Trophoblast cell (in vitro differentiated cells and primary cell): ENCODE measurements around the gene CDK10.
"Not testable (repeated sequence)": the region's sequence is repeated elsewhere in the genome, so short reads cannot be mapped to it uniquely, and the experiment has no call there.

ENCODE experiments used
- DNase-seq, 2 donors: peaks; one replicate each; pipeline ENCODE4 v3.0.0-alpha.2; 2016
- H2AFZ ChIP-seq: 2 replicates; pipeline ENCODE4 v1.6.1; 2013; ENCODE audit warnings: low read length, moderate library complexity, mild to moderate bottlenecking; ENCODE audit not compliant: insufficient read depth, poor library complexity
- H2AK5ac ChIP-seq: 2 replicates; pipeline ENCODE4 v1.6.1; 2013; ENCODE audit warnings: mild to moderate bottlenecking, low read length
- H2BK120ac ChIP-seq: 2 replicates; pipeline ENCODE4 v1.6.1; 2013; ENCODE audit warnings: low read length, mild to moderate bottlenecking, moderate library complexity; ENCODE audit not compliant: insufficient read depth, poor library complexity
- H2BK12ac ChIP-seq: 2 replicates; pipeline ENCODE4 v1.6.1; 2013; ENCODE audit warnings: mild to moderate bottlenecking, low read length, moderate library complexity
- H2BK5ac ChIP-seq: 2 replicates; pipeline ENCODE4 v1.6.1; 2013; ENCODE audit warnings: low read length, low read depth, moderate library complexity, mild to moderate bottlenecking; ENCODE audit not compliant: poor library complexity
- H3K14ac ChIP-seq: 2 replicates; pipeline ENCODE4 v1.6.1; 2013; ENCODE audit warnings: mild to moderate bottlenecking, low read length
- H3K18ac ChIP-seq: 2 replicates; pipeline ENCODE4 v1.6.1; 2013; ENCODE audit warnings: mild to moderate bottlenecking, low read length
- H3K23ac ChIP-seq: 2 replicates; pipeline ENCODE4 v1.6.1; 2013; ENCODE audit warnings: low read length
- H3K27ac ChIP-seq: 2 replicates; pipeline ENCODE4 v1.5.1; 2013; ENCODE audit warnings: low read depth, mild to moderate bottlenecking, inconsistent platforms, low read length, moderate library complexity
- H3K27me3 ChIP-seq: 2 replicates; pipeline ENCODE4 v1.6.1; 2013; ENCODE audit warnings: inconsistent platforms, mild to moderate bottlenecking, low read length, moderate library complexity; ENCODE audit not compliant: insufficient read depth
- H3K36me3 ChIP-seq, 2 experiments: 1 replicate in 1 of 2; 2 replicates in 1 of 2; pipeline ENCODE4 v1.6.1; 2013; ENCODE audit warnings: low read length in 2 of 2, mild to moderate bottlenecking in 2 of 2, moderate library complexity in 1 of 2; ENCODE audit not compliant: insufficient read depth in 2 of 2, control insufficient read depth in 1 of 2
- H3K4ac ChIP-seq: 2 replicates; pipeline ENCODE4 v1.6.1; 2013; ENCODE audit warnings: low read depth, mild to moderate bottlenecking, low read length, moderate library complexity
- H3K4me1 ChIP-seq, 2 experiments: 1 replicate in 1 of 2; 2 replicates in 1 of 2; pipeline ENCODE4 v1.6.1; 2013; ENCODE audit warnings: low read length in 2 of 2, mild to moderate bottlenecking in 2 of 2, moderate library complexity in 1 of 2; ENCODE audit not compliant: insufficient read depth in 2 of 2, control insufficient read depth in 1 of 2
- H3K4me2 ChIP-seq: 2 replicates; pipeline ENCODE4 v1.6.1; 2013; ENCODE audit warnings: inconsistent platforms, mild to moderate bottlenecking, low read length, moderate library complexity
- H3K4me3 ChIP-seq: 2 replicates; pipeline ENCODE4 v1.5.1; 2013; ENCODE audit warnings: mild to moderate bottlenecking, low read depth, low read length, inconsistent platforms
- H3K79me1 ChIP-seq: one replicate; pipeline ENCODE4 v1.6.1; 2013; ENCODE audit warnings: low read length
- H3K79me2 ChIP-seq: 2 replicates; pipeline ENCODE4 v1.6.1; 2013; ENCODE audit warnings: low read length, mild to moderate bottlenecking; ENCODE audit not compliant: control insufficient read depth, insufficient read depth, poor library complexity
- H3K9ac ChIP-seq: 2 replicates; pipeline ENCODE4 v1.6.1; 2013; ENCODE audit warnings: mild to moderate bottlenecking, low read length
- H3K9me3 ChIP-seq: 2 replicates; pipeline ENCODE4 v1.6.1; 2013; ENCODE audit warnings: low read depth, mild to moderate bottlenecking, control low read depth, inconsistent platforms, low read length; ENCODE audit not compliant: insufficient read depth
- H4K12ac ChIP-seq: 2 replicates; pipeline ENCODE4 v1.6.1; 2013; ENCODE audit warnings: low read depth, mild to moderate bottlenecking, low read length, moderate library complexity
- H4K8ac ChIP-seq: 2 replicates; pipeline ENCODE4 v1.6.1; 2013; ENCODE audit warnings: low read depth, mild to moderate bottlenecking, low read length, moderate library complexity
- H4K91ac ChIP-seq: one replicate; pipeline ENCODE4 v1.6.1; 2013; ENCODE audit warnings: low read depth, mild to moderate bottlenecking, low read length, moderate library complexity
- WGBS: extraction: QIAGEN DNeasy Blood & Tissue Kit; methylation state at CpG from one replicate; pipeline ENCODE4 v1.1.7; 2013; ENCODE audit warnings: missing lambda C conversion rate; ENCODE audit not compliant: insufficient read length, insufficient coverage; ENCODE audit errors: extremely low coverage; 5-methylcytosine and 5-hydroxymethylcytosine counted together

CDK10 gene

GRCh38 chr16:89699629-89700099 is 13.2 kb downstream of the CDK10 start:
- Histone ChIP-seq H3K4me2 (peak overlapping the region; percentile 49), H3K4me1 (peaks cover 13 to 14% of the 10 kb centered on the region in 2 experiments), H3K79me1 (peaks cover 11% of the 10 kb centered on the region), H3K36me3 (peaks cover 31 to 35% of the 10 kb centered on the region in 2 experiments)
- H3K23ac ChIP-seq, H4K91ac ChIP-seq, H4K12ac ChIP-seq, H2BK12ac ChIP-seq, H3K79me2 ChIP-seq, H2BK120ac ChIP-seq, DNase-seq, H3K27ac ChIP-seq, H3K9ac ChIP-seq, H3K14ac ChIP-seq, H3K27me3 ChIP-seq, H3K4me3 ChIP-seq, H2AK5ac ChIP-seq, H3K4ac ChIP-seq, H2BK5ac ChIP-seq, H4K8ac ChIP-seq, H2AFZ ChIP-seq, H3K18ac ChIP-seq, H3K9me3 ChIP-seq: not testable (repeated sequence)
- WGBS, result no CpG with 5 or more reads among the region's 18 CpGs

DNA sequence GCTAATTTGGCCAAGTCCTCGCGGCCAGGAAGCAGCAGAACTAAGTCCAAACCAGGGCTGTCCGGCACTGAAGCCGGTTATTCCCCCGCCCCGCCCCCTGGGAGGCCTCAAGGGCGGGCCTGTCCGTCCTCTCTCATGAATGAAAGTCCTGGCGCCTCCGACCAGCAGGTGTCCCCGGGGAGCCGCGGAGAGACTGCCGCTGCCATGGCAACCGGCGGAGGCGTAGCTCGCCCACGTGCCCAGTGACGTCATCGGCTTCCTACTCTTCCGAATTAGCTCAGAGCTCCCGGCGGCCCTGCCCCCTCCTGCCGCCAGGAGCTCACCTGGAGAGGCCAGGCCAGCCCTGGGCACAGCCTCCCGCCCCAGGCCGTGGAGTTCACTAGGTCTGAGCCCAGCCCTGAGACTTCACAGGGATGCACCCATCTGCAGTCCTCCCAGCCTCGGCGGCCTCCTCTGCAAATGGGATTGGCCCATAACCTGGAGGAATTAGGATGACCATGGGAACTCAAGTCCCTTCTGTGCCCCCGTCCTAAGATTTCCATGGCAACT is 13.7 kb downstream of the CDK10 start:
- peak overlapping the region; percentile 89 for H3K4me2 ChIP-seq
- H3K36me3 ChIP-seq, result peaks cover 27 to 30% of the 10 kb centered on the region in 2 experiments
- H2BK120ac ChIP-seq, result no peak overlapping the region
- H2BK12ac ChIP-seq, result no peak overlapping the region
- no peak overlapping the region for H4K8ac ChIP-seq
- no peak overlapping the region for H4K12ac ChIP-seq
- no peaks in the 10 kb centered on the region for H3K9me3 ChIP-seq
- peaks cover 13 to 14% of the 10 kb centered on the region in 2 experiments for H3K4me1 ChIP-seq
- peak overlapping the region; percentile 53 for H4K91ac ChIP-seq
- peaks cover 2% of the 10 kb centered on the region for H3K79me2 ChIP-seq
- no peak overlapping the region for H3K9ac ChIP-seq
- H3K27me3 ChIP-seq, result no peaks in the 10 kb centered on the region
- H2BK5ac ChIP-seq, result no peak overlapping the region
- no peak overlapping the region for H3K23ac ChIP-seq
- peak overlapping the region; percentile 28 for H3K27ac ChIP-seq
- H3K79me1 ChIP-seq, result peaks cover 11% of the 10 kb centered on the region
- no peak overlapping the region for H2AK5ac ChIP-seq
- no peak overlapping the region for H3K14ac ChIP-seq
- no CpG with 5 or more reads among the region's 30 CpGs for WGBS
- peak overlapping the region; percentile 9 for H3K18ac ChIP-seq
- DNase-seq, result peak; percentile 100
- H3K4ac ChIP-seq, result no peak overlapping the region
- peak overlapping the region; percentile 80 for H3K4me3 ChIP-seq
- peak overlapping the region; percentile 19 for H2AFZ ChIP-seq

DNA sequence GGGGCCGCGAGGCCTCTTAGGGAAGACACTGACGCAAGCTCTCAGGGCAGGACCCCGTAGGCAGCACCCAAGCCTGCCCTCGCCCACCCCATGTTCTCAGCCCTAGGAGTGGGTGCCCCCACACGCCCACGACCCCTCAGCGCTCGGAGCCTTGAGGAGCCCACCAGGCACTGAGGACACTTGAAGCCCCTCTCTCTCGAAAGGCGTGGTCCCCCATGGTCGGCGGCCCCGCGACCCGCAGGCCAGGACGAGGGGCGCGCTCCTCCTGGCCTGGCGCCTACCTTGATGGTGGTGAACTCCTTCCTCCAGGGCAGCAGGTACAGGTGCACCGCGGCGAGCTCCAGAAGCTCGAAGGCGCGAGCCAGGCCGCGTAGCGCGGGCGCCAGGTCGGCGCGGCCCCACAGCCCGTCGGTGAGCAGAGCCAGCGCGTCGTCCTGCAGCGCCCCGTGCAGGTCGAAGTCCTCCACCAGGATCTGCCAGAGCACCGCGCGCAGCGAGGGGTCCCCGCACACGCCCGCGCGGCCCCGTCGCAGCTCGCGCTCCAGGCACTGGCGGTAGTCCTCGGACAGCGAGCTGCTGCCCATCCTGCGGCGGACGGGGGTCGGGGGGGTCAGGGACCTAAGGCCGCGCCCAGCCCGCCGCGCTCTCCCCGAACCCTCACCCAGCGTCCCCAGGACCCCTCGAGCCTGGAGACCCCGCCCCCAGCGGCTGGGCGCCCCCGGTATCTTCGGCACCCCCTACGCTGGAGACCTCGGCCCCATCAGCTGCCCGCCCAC is 14.3 kb downstream of the CDK10 start:
- H2AFZ ChIP-seq, result peak overlapping the region; percentile 19
- peak overlapping the region; percentile 28 for H3K27ac ChIP-seq
- H3K27me3 ChIP-seq, result no peaks in the 10 kb centered on the region
- H3K79me2 ChIP-seq, result peaks cover 2% of the 10 kb centered on the region
- H3K4ac ChIP-seq, result peak overlapping the region; percentile 1
- peak overlapping the region; percentile 57 for H3K14ac ChIP-seq
- H3K23ac ChIP-seq, result no peak overlapping the region
- H3K4me1 ChIP-seq, result peaks cover 13 to 14% of the 10 kb centered on the region in 2 experiments
- peak overlapping the region; percentile 53 for H4K91ac ChIP-seq
- H3K9ac ChIP-seq, result no peak overlapping the region
- no peak overlapping the region for H2BK12ac ChIP-seq
- peak overlapping the region; percentile 10 for H2BK120ac ChIP-seq
- H3K36me3 ChIP-seq, result peaks cover 20 to 23% of the 10 kb centered on the region in 2 experiments
- H4K12ac ChIP-seq, result peak overlapping the region; percentile 16
- H3K4me3 ChIP-seq, result peak overlapping the region; percentile 80
- no CpG with 5 or more reads among the region's 78 CpGs for WGBS
- H4K8ac ChIP-seq, result peak overlapping the region; percentile 63
- peak overlapping the region; percentile 89 for H3K4me2 ChIP-seq
- peak; percentile 74 to 75 for DNase-seq
- H3K79me1 ChIP-seq, result peaks cover 11% of the 10 kb centered on the region
- peak overlapping the region; percentile 9 for H3K18ac ChIP-seq
- no peaks in the 10 kb centered on the region for H3K9me3 ChIP-seq
- H2AK5ac ChIP-seq, result peak overlapping the region; percentile 61
- H2BK5ac ChIP-seq, result no peak overlapping the region

GRCh38 chr16:89701425-89702406 is 15.2 kb downstream of the CDK10 start, which contains the start of gene SPATA2L:
SPATA2L (minus strand) TSS chr16:89701705; CDS start chr16:89701232, 473 bp downstream.
- peak within 1 kb of the TSS; percentile 71 for H4K8ac ChIP-seq
- peak within 1 kb of the TSS; percentile 1 for H3K4ac ChIP-seq
- H3K4me2 ChIP-seq, result peak within 1 kb of the TSS; percentile 89
- no peak within 1 kb of the TSS for H2BK5ac ChIP-seq
- no peak within 1 kb of the TSS for H3K23ac ChIP-seq
- peak within 1 kb of the TSS; percentile 9 for H3K18ac ChIP-seq
- H2AK5ac ChIP-seq, result peak within 1 kb of the TSS; percentile 61
- peak; percentile 97 to 98 for DNase-seq
- peak within 1 kb of the TSS; percentile 53 for H4K91ac ChIP-seq
- no peak within 1 kb of the TSS for H2BK12ac ChIP-seq
- H3K27ac ChIP-seq, result peak within 1 kb of the TSS; percentile 28
- H3K9me3 ChIP-seq, result no peaks in the 10 kb centered on the region
- peak within 1 kb of the TSS; percentile 84 for H3K4me3 ChIP-seq
- H3K27me3 ChIP-seq, result no peaks in the 10 kb centered on the region
- WGBS, result no CpG with 5 or more reads among the region's 97 CpGs
- H3K14ac ChIP-seq, result peak within 1 kb of the TSS; percentile 79
- H3K79me2 ChIP-seq, result peaks cover 2% of the 10 kb centered on the region
- no peak within 1 kb of the TSS for H3K9ac ChIP-seq
- H3K36me3 ChIP-seq, result peaks cover 13 to 15% of the 10 kb centered on the region in 2 experiments
- peak within 1 kb of the TSS; percentile 16 for H4K12ac ChIP-seq
- H3K79me1 ChIP-seq, result peaks cover 11% of the 10 kb centered on the region
- H2BK120ac ChIP-seq, result peak within 1 kb of the TSS; percentile 10
- H2AFZ ChIP-seq, result peak within 1 kb of the TSS; percentile 99
- peaks cover 13 to 14% of the 10 kb centered on the region in 2 experiments for H3K4me1 ChIP-seq
